Measurements from ENCODE around the gene MEX3D.

DNA sequence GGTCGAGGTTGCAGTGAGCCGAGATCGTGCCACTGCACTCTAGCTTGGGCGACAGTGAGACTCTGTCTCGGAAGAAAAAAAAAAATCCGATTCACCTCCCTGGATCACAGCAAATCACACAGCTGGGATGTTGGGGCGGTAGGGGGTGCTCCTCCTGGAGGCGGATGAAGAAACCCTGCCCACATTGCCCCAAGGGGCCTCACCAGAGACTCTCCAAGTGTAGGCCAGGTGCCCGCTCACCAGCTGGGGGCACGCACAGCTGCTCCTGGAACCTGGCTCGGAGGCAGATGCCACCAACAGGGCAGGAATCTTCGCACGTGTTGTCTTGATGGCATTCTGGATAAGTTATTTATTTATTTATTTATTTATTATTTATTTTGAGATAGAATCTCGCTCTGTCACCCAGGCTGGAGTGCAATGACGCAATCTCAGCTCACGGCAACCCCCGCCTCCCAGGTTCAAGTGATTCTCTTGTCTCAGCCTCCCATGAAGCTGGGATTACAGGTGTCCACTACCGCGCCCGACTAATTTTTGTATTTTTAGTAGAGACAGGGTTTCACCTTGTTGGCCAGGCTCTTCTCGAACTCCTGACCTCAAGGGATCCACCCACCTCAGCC, 34.1 kb upstream of the MEX3D start:
- TF ChIP-seq POLR2A (IDR thresholded peaks at IDR 0.05) (no peak), EP300 (IDR thresholded peaks at IDR 0.05) (no peak)
- TF ChIP-seq, protein P1, sequence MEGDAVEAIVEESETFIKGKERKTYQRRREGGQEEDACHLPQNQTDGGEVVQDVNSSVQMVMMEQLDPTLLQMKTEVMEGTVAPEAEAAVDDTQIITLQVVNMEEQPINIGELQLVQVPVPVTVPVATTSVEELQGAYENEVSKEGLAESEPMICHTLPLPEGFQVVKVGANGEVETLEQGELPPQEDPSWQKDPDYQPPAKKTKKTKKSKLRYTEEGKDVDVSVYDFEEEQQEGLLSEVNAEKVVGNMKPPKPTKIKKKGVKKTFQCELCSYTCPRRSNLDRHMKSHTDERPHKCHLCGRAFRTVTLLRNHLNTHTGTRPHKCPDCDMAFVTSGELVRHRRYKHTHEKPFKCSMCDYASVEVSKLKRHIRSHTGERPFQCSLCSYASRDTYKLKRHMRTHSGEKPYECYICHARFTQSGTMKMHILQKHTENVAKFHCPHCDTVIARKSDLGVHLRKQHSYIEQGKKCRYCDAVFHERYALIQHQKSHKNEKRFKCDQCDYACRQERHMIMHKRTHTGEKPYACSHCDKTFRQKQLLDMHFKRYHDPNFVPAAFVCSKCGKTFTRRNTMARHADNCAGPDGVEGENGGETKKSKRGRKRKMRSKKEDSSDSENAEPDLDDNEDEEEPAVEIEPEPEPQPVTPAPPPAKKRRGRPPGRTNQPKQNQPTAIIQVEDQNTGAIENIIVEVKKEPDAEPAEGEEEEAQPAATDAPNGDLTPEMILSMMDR (IDR thresholded peaks at IDR 0.05), result no peak

Data from sigmoid colon (tissue), 4 donors.